Melanocyte of skin (primary cell): ENCODE results near the gene RNF186. TPM values are rescaled to one million over a fixed set of nuclear protein-coding genes. Genes with fewer than 3 reads are reported as not detected.

Experiments used
- total RNA-seq, 2 donors: library from RNA; depleted of rRNA; stranded (reverse); fragments of >200 nt; gene quantifications; 2 replicates each; pipeline ENCODE4 v1.2.3, GENCODE V29; 2012

The RNF186 gene
- not detected for total RNA-seq

DNA sequence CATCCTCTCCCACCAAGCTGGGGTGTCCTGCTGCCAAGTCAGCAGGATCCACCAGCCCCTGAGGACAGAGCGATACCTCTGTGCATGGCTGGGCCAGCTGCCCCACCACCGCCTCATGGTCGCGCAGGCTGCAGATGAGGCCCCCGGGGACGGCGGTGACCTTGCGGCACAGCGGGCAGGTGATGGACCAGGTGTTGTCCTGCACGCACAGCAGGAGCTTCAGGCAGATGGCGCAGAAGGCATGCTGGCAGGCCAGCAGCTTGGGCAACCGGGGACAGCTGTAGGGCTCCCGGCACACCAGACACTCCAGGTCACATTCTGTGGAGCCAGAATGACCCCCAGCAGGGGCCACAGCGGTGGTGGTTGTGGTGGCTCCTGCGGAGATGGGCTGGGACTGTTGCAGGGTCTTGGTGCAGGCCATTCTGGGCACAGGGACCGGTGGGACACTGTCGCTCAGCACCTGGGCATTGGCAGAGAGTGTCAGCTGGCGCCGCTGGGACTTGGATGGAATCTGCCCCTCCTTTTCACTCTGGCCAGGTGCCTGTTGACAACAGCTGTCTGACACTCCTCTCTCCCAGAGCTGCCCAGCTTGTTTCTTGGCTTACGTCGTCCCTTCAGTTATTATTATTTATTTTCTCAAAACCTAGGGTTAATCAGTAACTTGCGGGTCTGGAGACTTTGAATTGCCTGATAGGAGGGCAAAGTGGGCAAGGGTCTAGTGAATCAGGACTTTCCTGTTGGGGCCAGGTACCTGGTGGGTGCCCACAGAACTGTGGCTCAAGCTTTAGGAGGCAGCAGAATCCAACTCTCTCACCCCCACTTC is at the start of gene RNF186:
RNF186 (minus strand) TSS at position 603 of the 823 bp plus-strand sequence; CDS start at position 421, 182 bp downstream.

DNA sequence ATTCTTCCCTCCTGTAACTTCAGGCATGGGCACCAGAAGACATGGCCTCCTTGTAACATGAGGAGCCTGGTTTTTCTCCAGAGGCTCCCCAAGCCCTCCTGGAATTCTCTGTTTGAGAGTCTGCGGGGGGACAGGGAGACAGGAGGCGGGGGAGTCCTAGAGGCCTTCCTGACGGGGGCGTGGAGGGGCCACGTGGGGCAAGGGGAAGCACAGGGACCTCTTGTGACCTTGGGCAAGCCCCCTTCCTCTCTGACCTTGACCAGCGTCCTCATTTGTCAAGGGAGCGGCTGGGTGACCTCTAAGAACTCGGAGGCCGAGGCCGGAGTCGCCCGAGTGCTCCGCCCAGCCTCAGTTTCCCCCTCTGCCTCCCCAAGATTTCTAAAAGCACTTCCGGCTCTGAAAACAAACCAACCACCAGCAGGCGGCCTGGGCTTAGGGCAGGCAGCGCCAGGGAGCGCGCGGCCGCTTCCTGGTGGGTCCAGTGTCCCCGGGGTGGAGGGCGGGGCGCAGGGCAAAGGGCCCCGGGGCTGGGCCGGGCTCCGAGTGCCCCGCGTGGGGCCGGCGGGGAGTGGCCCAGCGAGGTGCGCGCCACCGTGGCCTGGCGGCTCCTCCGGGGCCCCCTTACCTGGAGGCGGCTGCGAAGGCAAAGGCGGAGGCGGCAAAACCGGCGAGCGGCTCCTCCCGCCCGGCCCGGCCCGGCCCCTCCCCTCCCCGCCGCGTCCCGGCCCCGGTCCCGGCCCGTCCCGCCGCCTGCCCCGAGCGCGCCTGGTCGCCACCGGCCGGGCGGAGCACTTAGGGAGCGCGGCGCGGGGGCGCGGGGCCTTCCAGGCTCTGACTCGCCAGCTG is 15.6 kb downstream of the RNF186 start, which contains the start of gene TMCO4:
TMCO4 (minus strand) TSS at position 687 of the 846 bp plus-strand sequence. CDS start 19,158 bp downstream, outside the sequence.

Other genes with a start within 250 kb of the RNF186 start
- gene NBL1, start 171.0 kb downstream of the RNF186 start, total RNA-seq: 10 to 100 TPM; 25.8 to 68.3 TPM
- gene HTR6, start 150.4 kb downstream of the RNF186 start, total RNA-seq: not detected
- 10 to 100 TPM; 16.3 to 17.6 TPM for gene TMCO4, start 15.4 kb downstream of the RNF186 start, total RNA-seq
- 1 to 10 TPM; 2.1 to 3.3 TPM for gene OTUD3, start 67.1 kb upstream of the RNF186 start, total RNA-seq
- not detected for gene PLA2G2E, start 108.3 kb upstream of the RNF186 start, total RNA-seq
- not detected for gene PLA2G2A, start 164.3 kb upstream of the RNF186 start, total RNA-seq